ENCODE data around the gene ASTN2. TPM values are rescaled to one million over a fixed set of nuclear protein-coding genes. Genes with fewer than 3 reads are reported as not detected.

The ASTN2 gene
- total RNA-seq, 4 donors from 2014 or later = 0.94 to 5.6 (median 3.7) TPM

DNA sequence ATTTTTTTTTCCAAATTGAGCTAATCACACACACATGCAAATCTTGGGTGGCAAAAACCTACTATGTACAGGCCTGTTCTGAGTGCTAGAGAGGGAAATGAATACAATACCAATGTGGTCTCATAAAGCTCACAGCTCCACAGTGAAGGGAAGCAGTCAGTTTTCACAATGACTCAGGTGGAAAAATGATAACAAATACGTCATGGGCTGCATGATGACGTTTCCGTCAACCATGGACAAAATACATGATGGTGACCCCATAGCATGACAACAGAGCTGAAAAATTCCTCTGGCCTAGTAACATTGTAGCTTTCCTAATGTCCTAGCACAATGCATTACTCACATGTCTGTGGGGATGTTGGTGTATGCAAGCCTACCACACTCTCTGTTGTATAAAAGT is 475.2 kb downstream of the ASTN2 start:
- TF ChIP-seq, protein P1, sequence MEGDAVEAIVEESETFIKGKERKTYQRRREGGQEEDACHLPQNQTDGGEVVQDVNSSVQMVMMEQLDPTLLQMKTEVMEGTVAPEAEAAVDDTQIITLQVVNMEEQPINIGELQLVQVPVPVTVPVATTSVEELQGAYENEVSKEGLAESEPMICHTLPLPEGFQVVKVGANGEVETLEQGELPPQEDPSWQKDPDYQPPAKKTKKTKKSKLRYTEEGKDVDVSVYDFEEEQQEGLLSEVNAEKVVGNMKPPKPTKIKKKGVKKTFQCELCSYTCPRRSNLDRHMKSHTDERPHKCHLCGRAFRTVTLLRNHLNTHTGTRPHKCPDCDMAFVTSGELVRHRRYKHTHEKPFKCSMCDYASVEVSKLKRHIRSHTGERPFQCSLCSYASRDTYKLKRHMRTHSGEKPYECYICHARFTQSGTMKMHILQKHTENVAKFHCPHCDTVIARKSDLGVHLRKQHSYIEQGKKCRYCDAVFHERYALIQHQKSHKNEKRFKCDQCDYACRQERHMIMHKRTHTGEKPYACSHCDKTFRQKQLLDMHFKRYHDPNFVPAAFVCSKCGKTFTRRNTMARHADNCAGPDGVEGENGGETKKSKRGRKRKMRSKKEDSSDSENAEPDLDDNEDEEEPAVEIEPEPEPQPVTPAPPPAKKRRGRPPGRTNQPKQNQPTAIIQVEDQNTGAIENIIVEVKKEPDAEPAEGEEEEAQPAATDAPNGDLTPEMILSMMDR (IDR thresholded peaks at IDR 0.05) = no peak
- TF ChIP-seq POLR2A (IDR thresholded peaks at IDR 0.05) = no peak
- Histone ChIP-seq H3K36me3 (no peaks in the 10 kb centered on the region), H3K4me1 (no peaks in the 10 kb centered on the region), H3K4me3 (replicated peaks in 1 of 3) (no peak overlapping the region), H3K27ac (no peak overlapping the region), H3K9me3 (no peaks in the 10 kb centered on the region), H3K27me3 (no peaks in the 10 kb centered on the region)
- 82 to 92% methylated on average over 3 of the region's 3 CpGs for WGBS, 2 donors
- DNase-seq = no peak
- intact Hi-C loops (cut with DNase I) = no loop called here

DNA sequence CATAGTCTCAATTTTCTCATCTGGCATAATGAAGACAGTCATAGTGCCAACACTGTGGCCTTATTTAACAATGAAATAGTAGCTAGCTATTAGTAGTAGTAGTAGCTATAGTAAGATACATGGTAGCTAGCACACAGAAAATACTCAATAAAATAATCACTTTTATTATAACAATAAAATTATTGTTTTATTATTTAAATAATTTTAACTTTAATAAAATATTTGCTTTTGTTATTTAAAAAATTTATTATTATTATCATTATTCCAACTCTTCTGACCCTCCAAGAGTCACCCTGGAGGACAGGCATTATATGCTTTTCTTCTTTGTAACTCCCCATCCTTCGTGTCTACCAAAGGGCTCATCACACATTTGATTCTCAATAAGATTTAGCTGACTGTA is 475.7 kb downstream of the ASTN2 start:
- 66 to 76% methylated on average over 1 of the region's 1 CpG for WGBS, 2 donors
- intact Hi-C loops (cut with DNase I) = no loop called here
- TF ChIP-seq, protein P1 (IDR thresholded peaks at IDR 0.05) = no peak
- TF ChIP-seq POLR2A (IDR thresholded peaks at IDR 0.05) = no peak

DNA sequence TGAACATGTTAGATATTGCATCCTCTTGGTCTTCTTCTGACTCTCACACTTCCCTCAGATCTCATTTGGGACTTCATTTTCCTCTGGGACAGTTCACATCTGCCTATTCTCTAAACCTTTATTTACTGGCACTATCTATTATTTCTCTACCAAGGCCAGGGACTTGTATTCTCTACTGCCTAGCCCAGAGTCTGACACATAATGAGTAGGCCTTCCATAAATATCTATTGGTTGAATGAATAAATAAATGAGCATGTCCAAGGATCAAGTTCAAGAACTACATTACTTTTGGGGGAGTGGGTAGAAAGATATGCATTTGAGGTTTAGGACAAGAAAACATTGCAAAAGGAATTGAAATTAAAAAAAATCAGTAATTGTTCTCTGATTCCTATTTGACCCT is 477.5 kb downstream of the ASTN2 start:
- no peaks in the 10 kb centered on the region for H3K27me3 ChIP-seq
- no peaks in the 10 kb centered on the region for H3K4me1 ChIP-seq
- TF ChIP-seq, protein P1 (IDR thresholded peaks at IDR 0.05) = no peak
- TF ChIP-seq POLR2A (IDR thresholded peaks at IDR 0.05) = no peak
- H3K9me3 ChIP-seq = no peaks in the 10 kb centered on the region
- no peak overlapping the region for H3K27ac ChIP-seq
- no peaks in the 10 kb centered on the region for H3K36me3 ChIP-seq
- intact Hi-C loops (cut with DNase I) = no loop called here
- H3K4me3 ChIP-seq (replicated peaks in 1 of 3) = no peak overlapping the region
- no peak for DNase-seq

More for the DNA sequence above, 475.7 kb downstream of the ASTN2 start:
- Histone ChIP-seq H3K36me3 (no peaks in the 10 kb centered on the region), H3K4me3 (replicated peaks in 1 of 3) (no peak overlapping the region), H3K27me3 (no peaks in the 10 kb centered on the region), H3K4me1 (no peaks in the 10 kb centered on the region), H3K9me3 (no peaks in the 10 kb centered on the region), H3K27ac (no peak overlapping the region)
- no peak for DNase-seq

DNA sequence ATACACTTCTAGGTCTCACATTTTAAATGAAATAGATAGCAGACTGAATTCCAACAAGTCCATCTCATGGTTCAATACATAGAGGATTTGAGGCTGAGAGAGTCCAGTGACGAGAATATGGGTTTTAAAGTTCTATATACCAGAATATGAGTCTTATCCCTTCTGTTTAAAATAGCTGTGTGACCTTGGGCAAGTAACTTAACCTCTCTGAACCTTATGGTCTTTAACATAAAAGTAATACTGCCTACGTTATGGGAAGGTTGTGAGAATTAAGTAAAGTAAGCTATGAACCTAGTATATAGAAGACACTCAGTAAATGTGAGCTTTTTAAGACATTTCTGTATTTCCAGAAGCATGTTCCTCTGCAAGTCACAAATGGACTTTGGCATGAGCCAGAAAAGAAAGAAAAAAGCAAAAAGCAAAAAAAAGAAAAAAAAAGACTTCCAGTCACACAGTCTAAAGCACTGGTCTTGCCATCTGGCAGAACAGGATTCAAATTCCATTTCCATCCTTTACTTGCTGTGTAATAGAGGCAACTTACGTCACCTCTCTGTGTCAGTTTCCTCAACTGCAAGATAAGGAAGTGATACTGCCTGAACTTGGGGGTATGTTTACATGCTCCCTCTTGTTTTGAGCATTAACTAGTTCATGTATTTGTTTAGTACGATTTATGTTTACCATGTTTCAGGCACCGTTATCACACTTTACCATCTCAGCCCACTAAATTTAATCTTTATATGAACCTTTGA is 479.5 kb downstream of the ASTN2 start:
- Histone ChIP-seq H3K4me1 (no peaks in the 10 kb centered on the region), H3K4me3 (replicated peaks in 1 of 3) (no peak overlapping the region), H3K27ac (no peak overlapping the region), H3K9me3 (no peaks in the 10 kb centered on the region), H3K27me3 (no peaks in the 10 kb centered on the region), H3K36me3 (no peaks in the 10 kb centered on the region)
- TF ChIP-seq, protein P1 (IDR thresholded peaks at IDR 0.05) = no peak
- TF ChIP-seq POLR2A (IDR thresholded peaks at IDR 0.05) = no peak
- WGBS, 2 donors = 61 to 65% methylated on average over 5 of the region's 5 CpGs
- intact Hi-C loops (cut with DNase I) = no loop called here
- no peak for DNase-seq

DNA sequence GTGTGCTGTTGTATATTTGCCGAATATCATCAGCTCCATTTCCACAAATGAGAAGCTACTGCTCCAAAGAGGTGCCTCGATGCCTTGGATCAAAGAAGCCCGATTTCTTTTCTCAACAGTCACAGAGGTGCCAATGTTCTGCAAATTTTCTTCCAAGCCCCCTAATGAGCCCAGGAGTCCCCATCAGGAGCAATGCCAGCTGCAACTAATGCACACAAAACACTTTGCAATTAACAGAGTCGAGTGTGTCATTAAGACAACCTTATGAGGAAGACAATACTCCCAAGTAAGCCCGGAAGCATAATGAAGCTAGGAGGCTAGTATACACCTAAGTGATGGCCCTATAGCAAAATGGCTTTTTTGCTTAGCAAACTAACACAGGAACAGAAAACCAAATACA is 480.7 kb downstream of the ASTN2 start:
- Histone ChIP-seq H3K9me3 (no peaks in the 10 kb centered on the region), H3K4me3 (replicated peaks in 1 of 3) (no peak overlapping the region), H3K4me1 (no peaks in the 10 kb centered on the region), H3K36me3 (no peaks in the 10 kb centered on the region), H3K27me3 (no peaks in the 10 kb centered on the region), H3K27ac (no peak overlapping the region)
- TF ChIP-seq, protein P1 (IDR thresholded peaks at IDR 0.05) = no peak
- no peak for TF ChIP-seq POLR2A (IDR thresholded peaks at IDR 0.05)
- no peak for DNase-seq
- WGBS, 2 donors = 52% methylated on average over 5 of the region's 5 CpGs
- intact Hi-C loops (cut with DNase I) = no loop called here

All from thyroid gland (tissue), 4 donors.